ENCODE data around the gene CLCN2.

The CLCN2 gene

GRCh38 chr3:184357248-184358123 lies 3.9 kb downstream of the CLCN2 start:
- Histone ChIP-seq H3K4me1 (ENCODE audit: insufficient read depth, low read length) (peaks cover 9% of the 10 kb centered on the region), H3K9me3 (ENCODE audit: insufficient read depth, low read depth, low read length) (no peaks in the 10 kb centered on the region), H3K27me3 (ENCODE audit: insufficient read depth, low read length) (peaks cover 13% of the 10 kb centered on the region), H3K4me3 (ENCODE audit: low read length) (no peak overlapping the region), H3K9ac (ENCODE audit: low read depth, low read length) (no peak overlapping the region), H3K27ac (ENCODE audit: low read length) (no peak overlapping the region), H3K36me3 (ENCODE audit: insufficient read depth, low read depth, low read length) (peaks cover 53% of the 10 kb centered on the region)

DNA sequence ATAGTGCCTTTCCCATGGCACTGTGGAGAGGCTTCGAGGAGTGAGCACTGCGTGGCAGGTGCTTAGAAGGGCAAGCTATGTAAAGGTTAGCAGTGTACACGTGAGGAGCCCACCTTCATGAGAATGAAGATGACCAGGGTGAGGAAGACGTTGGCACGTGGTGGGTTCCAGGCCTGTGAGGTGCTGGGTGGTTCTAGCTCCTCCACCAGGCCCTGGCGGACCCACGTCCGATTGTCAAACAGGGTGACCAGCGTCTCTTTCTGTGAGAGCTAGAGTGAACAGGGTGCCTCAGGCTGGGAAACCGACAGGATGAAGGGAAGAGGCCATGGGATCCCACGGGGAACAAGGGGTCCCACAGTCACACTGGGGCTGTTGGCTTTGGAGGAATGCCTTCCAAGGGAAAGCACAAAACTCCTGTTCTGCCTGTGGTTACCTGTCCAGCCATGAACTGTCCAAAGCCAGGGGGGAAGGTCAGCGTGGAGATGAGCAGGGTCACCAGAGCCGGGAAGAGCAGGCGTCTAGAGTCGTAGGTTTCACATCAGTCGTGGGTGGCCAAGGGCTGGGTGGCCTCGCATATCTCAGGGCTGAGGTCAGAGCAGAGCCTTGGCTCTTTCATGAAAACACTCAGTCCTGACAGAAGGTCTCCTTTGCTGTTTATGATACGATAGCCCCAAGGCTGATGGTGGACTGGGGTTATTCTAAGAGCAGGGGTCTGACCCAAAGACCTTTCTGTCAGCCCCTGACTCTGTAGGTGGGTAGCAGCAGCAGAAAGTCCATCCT lies 6.0 kb downstream of the CLCN2 start:
- H3K36me3 ChIP-seq (ENCODE audit: insufficient read depth, low read depth, low read length), result peaks cover 70% of the 10 kb centered on the region
- H3K4me3 ChIP-seq (ENCODE audit: low read length), result no peak overlapping the region
- H3K9me3 ChIP-seq (ENCODE audit: insufficient read depth, low read depth, low read length), result no peaks in the 10 kb centered on the region
- H3K9ac ChIP-seq (ENCODE audit: low read depth, low read length), result no peak overlapping the region
- H3K4me1 ChIP-seq (ENCODE audit: insufficient read depth, low read length), result peaks cover 4% of the 10 kb centered on the region
- H3K27me3 ChIP-seq (ENCODE audit: insufficient read depth, low read length), result peaks cover 4% of the 10 kb centered on the region
- no peak overlapping the region for H3K27ac ChIP-seq (ENCODE audit: low read length)

GRCh38 chr3:184354754-184355153 lies 6.7 kb downstream of the CLCN2 start:
- H3K9ac ChIP-seq (ENCODE audit: low read depth, low read length), result no peak overlapping the region

GRCh38 chr3:184354121-184354728 lies 7.2 kb downstream of the CLCN2 start:
- H3K4me3 ChIP-seq (ENCODE audit: low read length), result no peak overlapping the region
- no peaks in the 10 kb centered on the region; the same call in 1 of the 2 replicates for H3K4me1 ChIP-seq (ENCODE audit: insufficient read depth, low read length)
- no peak overlapping the region for H3K27ac ChIP-seq (ENCODE audit: low read length)
- H3K27me3 ChIP-seq (ENCODE audit: insufficient read depth, low read length), result no peaks in the 10 kb centered on the region
- H3K36me3 ChIP-seq (ENCODE audit: insufficient read depth, low read depth, low read length), result peaks cover 70% of the 10 kb centered on the region
- H3K9me3 ChIP-seq (ENCODE audit: insufficient read depth, low read depth, low read length), result no peaks in the 10 kb centered on the region
- H3K9ac ChIP-seq (ENCODE audit: low read depth, low read length), result no peak overlapping the region

More at GRCh38 chr3:184354754-184355153, 6.7 kb downstream of the CLCN2 start:
- H3K36me3 ChIP-seq (ENCODE audit: insufficient read depth, low read depth, low read length), result peaks cover 70% of the 10 kb centered on the region
- no peaks in the 10 kb centered on the region for H3K9me3 ChIP-seq (ENCODE audit: insufficient read depth, low read depth, low read length)
- H3K4me1 ChIP-seq (ENCODE audit: insufficient read depth, low read length), result no peaks in the 10 kb centered on the region; the same call in 1 of the 2 replicates
- no peak overlapping the region for H3K4me3 ChIP-seq (ENCODE audit: low read length)
- H3K27me3 ChIP-seq (ENCODE audit: insufficient read depth, low read length), result no peaks in the 10 kb centered on the region
- no peak overlapping the region for H3K27ac ChIP-seq (ENCODE audit: low read length)

GRCh38 chr3:184353546-184353941 lies 7.9 kb downstream of the CLCN2 start:
- Histone ChIP-seq H3K36me3 (ENCODE audit: insufficient read depth, low read depth, low read length) (peaks cover 68% of the 10 kb centered on the region), H3K27me3 (ENCODE audit: insufficient read depth, low read length) (no peaks in the 10 kb centered on the region), H3K9me3 (ENCODE audit: insufficient read depth, low read depth, low read length) (no peaks in the 10 kb centered on the region), H3K4me3 (ENCODE audit: low read length) (no peak overlapping the region), H3K9ac (ENCODE audit: low read depth, low read length) (no peak overlapping the region), H3K27ac (ENCODE audit: low read length) (no peak overlapping the region), H3K4me1 (ENCODE audit: insufficient read depth, low read length) (no peaks in the 10 kb centered on the region; the same call in 1 of the 2 replicates)

DNA sequence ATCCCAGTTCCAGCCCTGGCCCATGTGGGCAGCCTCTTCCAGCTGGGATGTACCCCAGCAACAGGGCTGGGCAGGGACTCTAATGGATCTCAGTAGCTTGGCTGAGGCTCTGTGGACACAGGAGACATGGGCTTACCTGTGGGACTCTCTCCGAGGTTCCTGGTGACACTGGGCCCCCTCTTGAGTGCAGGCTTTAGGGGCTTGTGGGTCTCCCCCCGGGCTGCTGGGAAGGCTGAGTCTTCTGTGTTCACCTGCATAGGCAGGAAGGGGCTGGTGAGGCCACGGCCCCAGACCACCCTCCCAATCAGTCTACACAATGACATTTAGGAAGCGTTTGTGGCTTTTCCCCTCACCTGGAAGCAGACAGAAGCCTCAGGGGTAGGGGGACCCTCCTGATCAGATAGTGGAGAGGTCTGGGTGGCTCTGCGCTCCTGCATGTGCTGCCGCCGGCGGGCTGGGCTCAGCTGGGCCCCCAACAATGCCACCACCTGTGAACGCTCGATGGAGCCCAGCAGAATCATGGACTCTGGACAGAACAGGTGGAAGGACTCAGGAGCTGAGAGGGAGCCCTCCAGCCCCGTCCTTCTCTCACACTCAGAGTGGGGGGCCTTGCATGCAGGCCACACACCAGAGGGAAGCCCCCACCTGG lies 8.4 kb downstream of the CLCN2 start:
- no peak overlapping the region for H3K4me3 ChIP-seq (ENCODE audit: low read length)
- H3K27me3 ChIP-seq (ENCODE audit: insufficient read depth, low read length), result no peaks in the 10 kb centered on the region
- no peaks in the 10 kb centered on the region for H3K9me3 ChIP-seq (ENCODE audit: insufficient read depth, low read depth, low read length)
- H3K27ac ChIP-seq (ENCODE audit: low read length), result no peak overlapping the region
- H3K36me3 ChIP-seq (ENCODE audit: insufficient read depth, low read depth, low read length), result peaks cover 62% of the 10 kb centered on the region
- H3K4me1 ChIP-seq (ENCODE audit: insufficient read depth, low read length), result no peaks in the 10 kb centered on the region; the same call in 1 of the 2 replicates
- no peak overlapping the region for H3K9ac ChIP-seq (ENCODE audit: low read depth, low read length)

GRCh38 chr3:184352149-184352785 lies 9.1 kb downstream of the CLCN2 start:
- H3K4me1 ChIP-seq (ENCODE audit: insufficient read depth, low read length), result no peaks in the 10 kb centered on the region; the same call in 1 of the 2 replicates
- no peaks in the 10 kb centered on the region for H3K9me3 ChIP-seq (ENCODE audit: insufficient read depth, low read depth, low read length)
- H3K9ac ChIP-seq (ENCODE audit: low read depth, low read length), result no peak overlapping the region
- H3K27ac ChIP-seq (ENCODE audit: low read length), result no peak overlapping the region
- no peak overlapping the region for H3K4me3 ChIP-seq (ENCODE audit: low read length)
- H3K27me3 ChIP-seq (ENCODE audit: insufficient read depth, low read length), result no peaks in the 10 kb centered on the region
- peaks cover 60% of the 10 kb centered on the region for H3K36me3 ChIP-seq (ENCODE audit: insufficient read depth, low read depth, low read length)

DNA sequence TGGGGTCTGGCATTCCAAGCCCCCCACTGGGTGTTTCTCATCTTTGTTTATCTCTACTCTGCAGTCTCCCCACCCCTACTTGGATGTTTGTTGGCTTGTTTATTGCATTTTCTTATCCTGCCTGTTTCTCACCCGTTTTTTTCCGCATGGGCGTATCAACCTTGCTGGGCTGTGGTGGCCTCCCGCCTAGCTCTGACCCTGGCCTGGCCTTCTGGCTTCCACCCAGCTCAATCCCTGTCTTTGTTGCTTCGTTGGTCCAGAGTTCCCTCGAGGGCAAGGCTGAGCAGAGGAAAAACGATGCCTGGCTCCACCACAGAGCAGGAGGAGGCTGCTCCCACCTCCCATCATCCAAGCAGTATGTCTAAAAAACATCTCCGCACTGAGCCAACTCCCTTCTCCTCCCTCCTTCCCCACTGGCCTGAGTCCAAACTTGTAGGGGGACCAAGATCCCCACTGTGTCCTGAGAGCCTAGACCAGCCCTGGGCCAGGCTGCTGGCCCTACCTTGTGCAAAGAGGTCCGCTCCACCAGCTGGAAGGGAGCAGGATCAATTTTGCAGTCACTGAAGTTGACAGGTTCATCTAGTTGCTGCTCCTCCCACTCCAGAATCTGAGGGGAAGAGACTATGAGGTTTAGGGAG lies 9.8 kb downstream of the CLCN2 start:
- H3K27me3 ChIP-seq (ENCODE audit: insufficient read depth, low read length), result no peaks in the 10 kb centered on the region
- H3K4me3 ChIP-seq (ENCODE audit: low read length), result no peak overlapping the region
- peaks cover 59% of the 10 kb centered on the region for H3K36me3 ChIP-seq (ENCODE audit: insufficient read depth, low read depth, low read length)
- H3K4me1 ChIP-seq (ENCODE audit: insufficient read depth, low read length), result no peaks in the 10 kb centered on the region; the same call in 1 of the 2 replicates
- H3K27ac ChIP-seq (ENCODE audit: low read length), result no peak overlapping the region
- H3K9ac ChIP-seq (ENCODE audit: low read depth, low read length), result no peak overlapping the region
- no peaks in the 10 kb centered on the region for H3K9me3 ChIP-seq (ENCODE audit: insufficient read depth, low read depth, low read length)

DNA sequence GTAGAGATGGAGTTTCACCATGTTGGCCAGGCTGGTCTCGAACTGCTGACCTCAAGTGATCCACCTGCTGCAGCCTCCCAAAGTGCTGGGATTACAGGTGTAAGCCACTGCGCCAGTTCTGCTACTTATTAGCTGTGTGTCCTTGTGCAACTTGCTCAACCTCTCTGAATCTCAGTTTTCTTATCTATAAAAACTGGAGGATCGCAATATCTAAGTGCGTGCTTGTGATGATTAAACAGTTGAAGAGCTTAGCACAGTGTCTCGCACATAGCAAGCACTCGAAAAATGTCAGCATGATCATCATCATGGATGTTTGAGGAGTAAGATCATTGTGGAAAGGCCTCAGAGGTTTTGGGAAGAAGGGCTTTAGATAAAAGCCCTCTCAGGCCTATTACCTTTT lies 10.8 kb downstream of the CLCN2 start:
- Histone ChIP-seq H3K4me1 (ENCODE audit: insufficient read depth, low read length) (no peaks in the 10 kb centered on the region; the same call in none of the 2 replicates), H3K36me3 (ENCODE audit: insufficient read depth, low read depth, low read length) (peaks cover 54% of the 10 kb centered on the region), H3K27ac (ENCODE audit: low read length) (no peak overlapping the region), H3K4me3 (ENCODE audit: low read length) (no peak overlapping the region), H3K9me3 (ENCODE audit: insufficient read depth, low read depth, low read length) (no peaks in the 10 kb centered on the region), H3K27me3 (ENCODE audit: insufficient read depth, low read length) (no peaks in the 10 kb centered on the region), H3K9ac (ENCODE audit: low read depth, low read length) (no peak overlapping the region)

GRCh38 chr3:184349563-184350470 lies 11.6 kb downstream of the CLCN2 start:
- H3K27me3 ChIP-seq (ENCODE audit: insufficient read depth, low read length), result no peaks in the 10 kb centered on the region
- no peak overlapping the region for H3K9ac ChIP-seq (ENCODE audit: low read depth, low read length)
- no peaks in the 10 kb centered on the region for H3K9me3 ChIP-seq (ENCODE audit: insufficient read depth, low read depth, low read length)
- no peak overlapping the region for H3K4me3 ChIP-seq (ENCODE audit: low read length)
- H3K27ac ChIP-seq (ENCODE audit: low read length), result no peak overlapping the region
- H3K36me3 ChIP-seq (ENCODE audit: insufficient read depth, low read depth, low read length), result peaks cover 46% of the 10 kb centered on the region
- H3K4me1 ChIP-seq (ENCODE audit: insufficient read depth, low read length), result peaks cover 4% of the 10 kb centered on the region

Measured in iPS-20b (cell line).